A673 (cell line): ENCODE data around the gene FRS3.

Experiments used
- EZH2 ChIP-seq: fragments of 200-600 bp; sonication (generic); IDR thresholded peaks from 2 replicates; pipeline ENCODE4 v1.6.1; 2017; ENCODE audit warnings: borderline replicate concordance, low read depth, mild to moderate bottlenecking, mixed read lengths, antibody characterized with exemption, low read length; ENCODE audit not compliant: poor library complexity, severe bottlenecking
- TF ChIP-seq, protein P1 (sequence below): fragments of 300-800, 200-600 bp; sonication (generic); conservative IDR thresholded peaks from 2 replicates; pipeline ENCODE4 v1.5.1; 2017; ENCODE audit warnings: low read depth, mild to moderate bottlenecking, antibody characterized with exemption, low read length, moderate library complexity, mixed read lengths

- TF ChIP-seq, protein P1, sequence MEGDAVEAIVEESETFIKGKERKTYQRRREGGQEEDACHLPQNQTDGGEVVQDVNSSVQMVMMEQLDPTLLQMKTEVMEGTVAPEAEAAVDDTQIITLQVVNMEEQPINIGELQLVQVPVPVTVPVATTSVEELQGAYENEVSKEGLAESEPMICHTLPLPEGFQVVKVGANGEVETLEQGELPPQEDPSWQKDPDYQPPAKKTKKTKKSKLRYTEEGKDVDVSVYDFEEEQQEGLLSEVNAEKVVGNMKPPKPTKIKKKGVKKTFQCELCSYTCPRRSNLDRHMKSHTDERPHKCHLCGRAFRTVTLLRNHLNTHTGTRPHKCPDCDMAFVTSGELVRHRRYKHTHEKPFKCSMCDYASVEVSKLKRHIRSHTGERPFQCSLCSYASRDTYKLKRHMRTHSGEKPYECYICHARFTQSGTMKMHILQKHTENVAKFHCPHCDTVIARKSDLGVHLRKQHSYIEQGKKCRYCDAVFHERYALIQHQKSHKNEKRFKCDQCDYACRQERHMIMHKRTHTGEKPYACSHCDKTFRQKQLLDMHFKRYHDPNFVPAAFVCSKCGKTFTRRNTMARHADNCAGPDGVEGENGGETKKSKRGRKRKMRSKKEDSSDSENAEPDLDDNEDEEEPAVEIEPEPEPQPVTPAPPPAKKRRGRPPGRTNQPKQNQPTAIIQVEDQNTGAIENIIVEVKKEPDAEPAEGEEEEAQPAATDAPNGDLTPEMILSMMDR: no peak
- no peak for TF ChIP-seq EZH2
Observed at GRCh38 chr6:41780551-41781365, 1.1 kb upstream of the FRS3 start, which contains the start of gene PRICKLE4.
